ENCODE results near the gene KLRK1. TPM values are rescaled to one million over a fixed set of nuclear protein-coding genes. Genes with fewer than 3 reads are reported as not detected.
A peak's percentile ranks its signal among the peaks of the same experiment; 100 is the strongest.

The KLRK1 gene
- total and polyA plus RNA-seq, 2 of the 4 experiments (the other 2 are of a cell fraction), result not detected

GRCh38 chr12:10363914-10364814 lies 25.7 kb downstream of the KLRK1 start:
- peak overlapping the region; percentile 54 for H3K4me3 ChIP-seq (ENCODE audit: insufficient read depth, low read depth, low read length)
- dilution Hi-C loops (cut with HindIII; ENCODE audit: low sequenced_read_pairs, unreplicated experiment) (no loop called here), in situ Hi-C loops (cut with MboI; ENCODE audit: low sequenced_read_pairs) (no loop called here), intact Hi-C loops (cut with micrococcal nuclease) (loop anchor here (1.0 to 2.0 kb wide), 2 partner anchors 152 to 355 kb away; partner anchors contain the start of gene GABARAPL1)
- ChIA-PET POLR2A (ENCODE audit: unreplicated experiment) (interaction anchor here (0.6 kb wide), 1 partner anchor 364 kb away, joined by 4 read pairs; no protein-coding TSS in a partner anchor), CTCF (no interaction called here)
- H2BK20ac ChIP-seq (ENCODE audit: low read depth, low read length), result peak overlapping the region; percentile 70
- H3K14ac ChIP-seq (replicated peaks; ENCODE audit: low read depth, low read length), result peak overlapping the region; percentile 94
- no peaks in the 10 kb centered on the region for H3K9me1 ChIP-seq (ENCODE audit: insufficient read depth, low read length)
- H2AK9ac ChIP-seq (replicated peaks; ENCODE audit: low read depth, low read length, poor library complexity), result peak overlapping the region; percentile 48
- H3K4me1 ChIP-seq (ENCODE audit: control insufficient read depth, insufficient read depth, low read length), result peaks cover 22% of the 10 kb centered on the region
- TF ChIP-seq CHD1 (IDR thresholded peaks at IDR 0.05; ENCODE audit: low read depth, low read length), result no peak
- no peak for TF ChIP-seq ELK1 (IDR thresholded peaks at IDR 0.05; ENCODE audit: borderline replicate concordance, low read depth, low read length)
- TF ChIP-seq CTCF (conservative IDR thresholded peaks at IDR 0.05; ENCODE audit: low read depth, low read length), result no peak
- TF ChIP-seq MAZ (IDR thresholded peaks at IDR 0.05; ENCODE audit: borderline replicate concordance, low read depth, low read length), result no peak
- TF ChIP-seq RFX5 (IDR thresholded peaks at IDR 0.05; ENCODE audit: low read depth, low read length), result no peak
- no peak for TF ChIP-seq RCOR1 (IDR thresholded peaks at IDR 0.05; ENCODE audit: insufficient replicate concordance, low read length)
- TF ChIP-seq SMC3 (IDR thresholded peaks at IDR 0.05; ENCODE audit: low read depth, low read length), result no peak
- no peak for TF ChIP-seq CEBPB (IDR thresholded peaks at IDR 0.05; ENCODE audit: low read depth, low read length)
- peak overlapping the region; percentile 95 to 96 for H4K8ac ChIP-seq (ENCODE audit: low read depth in 2 of 2, low read length in 2 of 2)
- peak overlapping the region; percentile 75 for H2BK5ac ChIP-seq (ENCODE audit: low read depth, low read length, poor library complexity, severe bottlenecking)
- H4K20me1 ChIP-seq (ENCODE audit: insufficient read depth, low read length), result no peaks in the 10 kb centered on the region
- H2BK15ac ChIP-seq (ENCODE audit: low read depth, low read length), result peak overlapping the region; percentile 97
- H3K56ac ChIP-seq (ENCODE audit: extremely low read depth, insufficient read depth, low read length), result peak overlapping the region; percentile 87
- no peaks in the 10 kb centered on the region for H3K79me1 ChIP-seq (ENCODE audit: low read depth in 1 of 2, low read length in 2 of 2)
- peak overlapping the region; percentile 83 for H3K18ac ChIP-seq (ENCODE audit: low read depth, low read length)
- peak overlapping the region; percentile 86 for H3K23ac ChIP-seq (ENCODE audit: low read depth, low read length)
- 0% methylated on average over 10 of the region's 19 CpGs; no CpG with 5 or more reads in 1 of the 2 experiments for WGBS, 2 experiments (ENCODE audit: extremely low coverage in 2 of 2, insufficient read length in 1 of 2)
- H2BK120ac ChIP-seq (ENCODE audit: low read depth, low read length), result peak overlapping the region; percentile 94
- peak overlapping the region; percentile 92 for H2AFZ ChIP-seq (replicated peaks; ENCODE audit: low read length, poor library complexity)
- peak overlapping the region; percentile 95 for H3K4me2 ChIP-seq (ENCODE audit: low read depth, low read length)
- peak overlapping the region; percentile 99 for H4K5ac ChIP-seq (ENCODE audit: low read depth, low read length)
- BruUV-seq (replicated peaks), result no TSS peak
- no peaks in the 10 kb centered on the region for H3K27me3 ChIP-seq (ENCODE audit: control insufficient read depth, insufficient read depth, low read length)
- H3K9ac ChIP-seq (ENCODE audit: low read depth, low read length), result peak overlapping the region; percentile 87
- peak; percentile 62 for ATAC-seq (ENCODE audit: low read depth)
- DNase-seq, result peak; percentile 41
- H3K27ac ChIP-seq (ENCODE audit: insufficient read depth, low read length), result peak overlapping the region; percentile 82
- H3K36me3 ChIP-seq (ENCODE audit: control insufficient read depth, insufficient read depth, low read length), result no peaks in the 10 kb centered on the region
- peak overlapping the region; percentile 92 for H3K4ac ChIP-seq (ENCODE audit: low read depth, low read length)
- H3K9me3 ChIP-seq (ENCODE audit: control insufficient read depth, insufficient read depth, low read length), result no peaks in the 10 kb centered on the region
- H4K91ac ChIP-seq (ENCODE audit: insufficient read depth, low read depth, low read length), result peak overlapping the region; percentile 97
- H2AK5ac ChIP-seq (ENCODE audit: low read depth, low read length), result peak overlapping the region; percentile 31; the same call in 1 of the 2 replicates
